Neural progenitor cell (in vitro differentiated cells): ENCODE measurements around the gene PDCD7.

Experiments
- EZH2 ChIP-seq: fragments of 200-600 bp; sonication (generic); IDR thresholded peaks from 2 replicates; pipeline ENCODE4 v1.6.1; 2017; ENCODE audit warnings: antibody characterized with exemption, mild to moderate bottlenecking, moderate library complexity
- EZH2phosphoT487 ChIP-seq: fragments of 200-600 bp; sonication (generic); IDR thresholded peaks from 2 replicates; pipeline ENCODE4 v1.6.1; 2017; ENCODE audit warnings: antibody characterized with exemption
- TF ChIP-seq, protein P1 (sequence below): fragments of 200-600 bp; sonication (generic); IDR thresholded peaks from 2 replicates; pipeline ENCODE4 v1.5.1; 2017; ENCODE audit warnings: antibody characterized with exemption, mild to moderate bottlenecking

DNA sequence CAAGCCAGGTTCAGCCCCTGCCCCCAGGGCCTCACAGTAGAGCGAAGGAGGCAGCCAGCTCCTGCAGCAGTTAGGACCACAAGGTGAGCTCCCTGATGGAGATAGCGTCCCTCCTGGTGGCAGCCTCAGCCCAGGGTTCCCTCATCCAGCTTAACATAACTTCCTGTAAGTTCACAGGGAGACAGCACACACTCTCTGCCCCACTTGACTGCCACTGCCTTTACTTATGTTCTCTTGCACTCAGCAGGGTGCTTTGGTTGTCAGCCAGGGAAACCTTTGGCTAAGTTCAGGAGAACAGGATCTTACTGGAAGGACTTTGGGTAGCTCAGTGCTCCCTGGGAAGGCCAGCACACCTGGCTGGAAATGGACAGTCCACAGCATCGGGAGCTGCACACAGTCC lies 46.2 kb downstream of the PDCD7 start:
- TF ChIP-seq EZH2 (no peak), EZH2phosphoT487 (no peak)
- TF ChIP-seq, protein P1, sequence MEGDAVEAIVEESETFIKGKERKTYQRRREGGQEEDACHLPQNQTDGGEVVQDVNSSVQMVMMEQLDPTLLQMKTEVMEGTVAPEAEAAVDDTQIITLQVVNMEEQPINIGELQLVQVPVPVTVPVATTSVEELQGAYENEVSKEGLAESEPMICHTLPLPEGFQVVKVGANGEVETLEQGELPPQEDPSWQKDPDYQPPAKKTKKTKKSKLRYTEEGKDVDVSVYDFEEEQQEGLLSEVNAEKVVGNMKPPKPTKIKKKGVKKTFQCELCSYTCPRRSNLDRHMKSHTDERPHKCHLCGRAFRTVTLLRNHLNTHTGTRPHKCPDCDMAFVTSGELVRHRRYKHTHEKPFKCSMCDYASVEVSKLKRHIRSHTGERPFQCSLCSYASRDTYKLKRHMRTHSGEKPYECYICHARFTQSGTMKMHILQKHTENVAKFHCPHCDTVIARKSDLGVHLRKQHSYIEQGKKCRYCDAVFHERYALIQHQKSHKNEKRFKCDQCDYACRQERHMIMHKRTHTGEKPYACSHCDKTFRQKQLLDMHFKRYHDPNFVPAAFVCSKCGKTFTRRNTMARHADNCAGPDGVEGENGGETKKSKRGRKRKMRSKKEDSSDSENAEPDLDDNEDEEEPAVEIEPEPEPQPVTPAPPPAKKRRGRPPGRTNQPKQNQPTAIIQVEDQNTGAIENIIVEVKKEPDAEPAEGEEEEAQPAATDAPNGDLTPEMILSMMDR = no peak
